ENCODE measurements around the gene ARL8B. TPM values are rescaled to one million over a fixed set of nuclear protein-coding genes. Genes with fewer than 3 reads are reported as not detected.
A peak's percentile ranks its signal among the peaks of the same experiment; 100 is the strongest.

ARL8B gene
- total and polyA plus RNA-seq, 2 donors (not counting 1 experiment from before 2014, with no cell fraction given), result 14.5 to 67.3 TPM

DNA sequence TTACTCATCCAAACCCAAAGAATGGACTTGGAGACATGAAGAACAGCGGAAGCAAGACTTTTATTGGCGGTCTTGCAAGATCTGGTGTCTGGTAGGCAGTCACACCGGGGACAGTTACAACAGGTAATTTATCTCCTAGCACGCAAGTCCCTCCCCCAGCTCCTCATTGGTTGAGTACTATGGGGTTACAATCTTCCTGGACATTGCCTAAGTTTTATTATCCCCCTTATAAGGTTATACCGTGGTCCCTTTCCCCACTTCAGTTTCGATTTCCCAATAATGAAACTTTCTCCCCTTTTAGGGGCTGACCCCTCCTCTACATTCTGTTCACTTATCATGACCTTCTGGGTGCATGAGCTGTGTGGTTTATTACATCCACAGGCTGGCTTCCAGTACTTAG, 18.7 kb downstream of the ARL8B start:
- Mint-ChIP-seq H3K9me3 (ENCODE audit: insufficient read depth) (peaks cover 9% of the 10 kb centered on the region), H3K4me1 (peaks cover 78% of the 10 kb centered on the region), H3K27me3 (no peaks in the 10 kb centered on the region), H3K27ac (peak overlapping the region; percentile 79), H3K4me3 (peak overlapping the region; percentile 54)
- ATAC-seq (ENCODE audit: low read depth) (no peak), DNase-seq (no peak)
- H3K36me3 ChIP-seq (replicated peaks in 1 of 2; ENCODE audit: control extremely low read depth in 1 of 2, control insufficient read depth in 1 of 2, extremely low read depth in 1 of 2, insufficient read depth in 2 of 2, low read length in 1 of 2), result peaks cover 0 to 9% of the 10 kb centered on the region in 2 experiments
- peak overlapping the region; percentile 47 for H3K4me2 ChIP-seq (replicated peaks; ENCODE audit: low read depth, low read length, poor library complexity, severe bottlenecking)
- TF ChIP-seq, protein P1, sequence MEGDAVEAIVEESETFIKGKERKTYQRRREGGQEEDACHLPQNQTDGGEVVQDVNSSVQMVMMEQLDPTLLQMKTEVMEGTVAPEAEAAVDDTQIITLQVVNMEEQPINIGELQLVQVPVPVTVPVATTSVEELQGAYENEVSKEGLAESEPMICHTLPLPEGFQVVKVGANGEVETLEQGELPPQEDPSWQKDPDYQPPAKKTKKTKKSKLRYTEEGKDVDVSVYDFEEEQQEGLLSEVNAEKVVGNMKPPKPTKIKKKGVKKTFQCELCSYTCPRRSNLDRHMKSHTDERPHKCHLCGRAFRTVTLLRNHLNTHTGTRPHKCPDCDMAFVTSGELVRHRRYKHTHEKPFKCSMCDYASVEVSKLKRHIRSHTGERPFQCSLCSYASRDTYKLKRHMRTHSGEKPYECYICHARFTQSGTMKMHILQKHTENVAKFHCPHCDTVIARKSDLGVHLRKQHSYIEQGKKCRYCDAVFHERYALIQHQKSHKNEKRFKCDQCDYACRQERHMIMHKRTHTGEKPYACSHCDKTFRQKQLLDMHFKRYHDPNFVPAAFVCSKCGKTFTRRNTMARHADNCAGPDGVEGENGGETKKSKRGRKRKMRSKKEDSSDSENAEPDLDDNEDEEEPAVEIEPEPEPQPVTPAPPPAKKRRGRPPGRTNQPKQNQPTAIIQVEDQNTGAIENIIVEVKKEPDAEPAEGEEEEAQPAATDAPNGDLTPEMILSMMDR (IDR thresholded peaks at IDR 0.05), result no peak
- 100% methylated on average over 2 of the region's 6 CpGs for WGBS (ENCODE audit: insufficient coverage)
- intact Hi-C loops (cut with micrococcal nuclease), result no loop called here
- H4K20me1 ChIP-seq (ENCODE audit: control insufficient read depth, insufficient read depth, low read length, poor library complexity, severe bottlenecking), result peaks cover 62% of the 10 kb centered on the region
- H3K9ac ChIP-seq (ENCODE audit: low read length), result no peak overlapping the region
- H3K4me3 ChIP-seq (ENCODE audit: control extremely low read depth in 1 of 5, extremely low read depth in 1 of 5, insufficient read depth in 1 of 5, low read depth in 2 of 5, low read length in 4 of 5), result no peak overlapping the region
- H3K27me3 ChIP-seq (replicated peaks in 1 of 4; ENCODE audit: control extremely low read depth in 1 of 4, control insufficient read depth in 3 of 4, insufficient read depth in 4 of 4, low read length in 3 of 4), result no peaks in the 10 kb centered on the region
- peaks cover 99% of the 10 kb centered on the region for H3K79me2 ChIP-seq (ENCODE audit: control insufficient read depth, insufficient read depth, low read length)
- CTCF ChIA-PET, result interaction anchor here (1.6 kb wide), 1 partner anchor 41 kb away, joined by 5 read pairs; no protein-coding TSS in a partner anchor
- peaks cover 1 to 27% (median 8%) of the 10 kb centered on the region in 3 donors for H3K9me3 ChIP-seq (ENCODE audit: control extremely low read depth in 1 of 3, control insufficient read depth in 2 of 3, insufficient read depth in 1 of 3, low read length in 2 of 3)
- peak overlapping the region in 1 of 2 donors; percentile 69 for H3K27ac ChIP-seq (ENCODE audit: low read length in 2 of 2)
- peaks cover 41 to 46% of the 10 kb centered on the region in 2 donors for H3K4me1 ChIP-seq (ENCODE audit: control insufficient read depth in 2 of 2, insufficient read depth in 2 of 2, low read length in 2 of 2)
- H2AFZ ChIP-seq (ENCODE audit: insufficient read depth, low read depth, low read length, poor library complexity, severe bottlenecking), result no peak overlapping the region
- POLR2A ChIA-PET, result interaction anchor here (1.3 kb wide), 2 partner anchors 41 to 56 kb away, joined by 3 read pairs; no protein-coding TSS in a partner anchor

DNA sequence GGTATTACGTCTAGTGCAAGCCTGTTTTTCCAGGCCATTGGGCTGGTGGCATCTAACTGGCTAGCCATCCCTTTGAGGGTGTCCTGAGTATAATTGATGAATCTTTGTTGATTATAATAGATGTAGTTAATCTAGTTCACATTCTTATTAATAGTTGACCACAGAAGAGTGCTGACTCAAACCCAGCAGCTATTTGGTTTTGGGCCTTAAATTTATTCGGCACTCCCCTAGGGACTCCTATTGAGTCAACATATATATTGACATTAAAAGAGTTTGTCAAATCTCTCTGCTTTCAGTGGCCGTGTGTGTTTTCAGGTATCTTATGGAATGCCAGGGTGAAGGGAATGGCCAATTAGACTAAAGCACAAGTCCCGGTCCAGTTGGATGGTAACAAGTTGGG, 19.7 kb downstream of the ARL8B start:
- peaks cover 100% of the 10 kb centered on the region for H3K79me2 ChIP-seq (ENCODE audit: control insufficient read depth, insufficient read depth, low read length)
- H3K27ac ChIP-seq (ENCODE audit: low read length in 2 of 2), result no peak overlapping the region
- TF ChIP-seq, protein P1 (IDR thresholded peaks at IDR 0.05), result no peak
- TF ChIP-seq EZH2 (IDR thresholded peaks at IDR 0.05; ENCODE audit: borderline replicate concordance, insufficient read depth, low read depth, low read length, poor library complexity, severe bottlenecking), result no peak
- ATAC-seq (ENCODE audit: low read depth) (no peak), DNase-seq (no peak)
- peaks cover 4 to 27% (median 8%) of the 10 kb centered on the region in 3 donors for H3K9me3 ChIP-seq (ENCODE audit: control extremely low read depth in 1 of 3, control insufficient read depth in 2 of 3, insufficient read depth in 1 of 3, low read length in 2 of 3)
- ChIA-PET CTCF (interaction anchor here (1.6 kb wide), 1 partner anchor 40 kb away, joined by 5 read pairs; no protein-coding TSS in a partner anchor), POLR2A (interaction anchor here (1.3 kb wide), 1 partner anchor 40 kb away, joined by 3 read pairs; no protein-coding TSS in a partner anchor)
- H3K4me1 ChIP-seq (ENCODE audit: control insufficient read depth in 2 of 2, insufficient read depth in 2 of 2, low read length in 2 of 2), result peaks cover 34 to 40% of the 10 kb centered on the region in 2 donors
- Mint-ChIP-seq H3K27ac (peak overlapping the region; percentile 57), H3K27me3 (no peaks in the 10 kb centered on the region), H3K4me3 (no peak overlapping the region), H3K4me1 (peaks cover 73% of the 10 kb centered on the region), H3K9me3 (ENCODE audit: insufficient read depth) (peaks cover 9% of the 10 kb centered on the region)
- H3K4me3 ChIP-seq (ENCODE audit: control extremely low read depth in 1 of 5, extremely low read depth in 1 of 5, insufficient read depth in 1 of 5, low read depth in 2 of 5, low read length in 4 of 5), result no peak overlapping the region
- 80% methylated on average over 1 of the region's 4 CpGs for WGBS (ENCODE audit: insufficient coverage)
- H3K36me3 ChIP-seq (replicated peaks in 1 of 2; ENCODE audit: control extremely low read depth in 1 of 2, control insufficient read depth in 1 of 2, extremely low read depth in 1 of 2, insufficient read depth in 2 of 2, low read length in 1 of 2), result peaks cover 0 to 9% of the 10 kb centered on the region in 2 experiments
- H2AFZ ChIP-seq (ENCODE audit: insufficient read depth, low read depth, low read length, poor library complexity, severe bottlenecking), result no peak overlapping the region
- no peak overlapping the region for H3K9ac ChIP-seq (ENCODE audit: low read length)
- intact Hi-C loops (cut with micrococcal nuclease), result no loop called here
- no peak overlapping the region for H3K4me2 ChIP-seq (replicated peaks; ENCODE audit: low read depth, low read length, poor library complexity, severe bottlenecking)
- H3K27me3 ChIP-seq (replicated peaks in 1 of 4; ENCODE audit: control extremely low read depth in 1 of 4, control insufficient read depth in 3 of 4, insufficient read depth in 4 of 4, low read length in 3 of 4), result no peaks in the 10 kb centered on the region
- peaks cover 65% of the 10 kb centered on the region for H4K20me1 ChIP-seq (ENCODE audit: control insufficient read depth, insufficient read depth, low read length, poor library complexity, severe bottlenecking)
